Psoas muscle (tissue), 8 donors: ENCODE results near the gene OR6N1. TPM values are rescaled to one million over a fixed set of nuclear protein-coding genes. Genes with fewer than 3 reads are reported as not detected.

Source experiments
- ATAC-seq, 4 donors: fragments of 200-7000 bp; cut with Tn5 transposase; one replicate each; pipeline ENCODE4 v1.9.1; 2020; ENCODE audit warnings: moderate library complexity in 3 of 4, mild to moderate bottlenecking in 2 of 4
- DNase-seq, 2 donors: peaks; one replicate each; pipeline ENCODE4 v3.0.0-alpha.2; 2020
- H3K27ac ChIP-seq: fragments of 200-600 bp; one replicate; pipeline ENCODE4 v1.8.0; 2022
- H3K27me3 ChIP-seq, 3 donors: fragments of 200-600 bp in 1 of 3; one replicate each; pipeline versions ENCODE4 v1.6.1 to v1.8.0; 2013 to 2022; ENCODE audit warnings: low read length in 2 of 3, mild to moderate bottlenecking in 2 of 3, moderate library complexity in 1 of 3; ENCODE audit not compliant: insufficient read depth in 3 of 3
- H3K36me3 ChIP-seq, 2 donors: fragments of 200-600 bp in 1 of 2; one replicate each; pipeline versions ENCODE4 v1.6.1 to v1.8.0; 2013 to 2022; ENCODE audit warnings: low read depth in 1 of 2, mild to moderate bottlenecking in 1 of 2, moderate library complexity in 1 of 2; ENCODE audit not compliant: insufficient read depth in 1 of 2
- H3K4me1 ChIP-seq: fragments of 200-600 bp; one replicate; pipeline ENCODE4 v1.8.0; 2022
- H3K4me3 ChIP-seq: fragments of 200-600 bp; one replicate; pipeline ENCODE4 v1.8.0; 2022; ENCODE audit warnings: mild to moderate bottlenecking
- H3K9me3 ChIP-seq: fragments of 200-600 bp; one replicate; pipeline ENCODE4 v1.8.0; 2022
- CTCF ChIP-seq: fragments of 200-600 bp; IDR thresholded peaks from one replicate; pipeline ENCODE4 v1.8.0; 2022; ENCODE audit warnings: antibody characterized with exemption
- WGBS, 3 donors: extraction: QIAGEN DNeasy Blood & Tissue Kit; methylation state at CpG; one replicate each; pipeline versions ENCODE4 v1.1.6 to v1.1.7; 2013; 5-methylcytosine and 5-hydroxymethylcytosine counted together
- intact Hi-C, 2 donors: fragments of 100-400 bp; cut with DNase I; formaldehyde crosslinking; loops; one replicate each; pipeline versions ENCODE4 v1.11.0 to v1.14.2; 2022
- polyA plus RNA-seq, 3 donors: library from polyadenylated mRNA; stranded (reverse); fragments of 200-250 nt; gene quantifications; one replicate each; pipeline ENCODE4 v1.2.3, GENCODE V29; 2013
- total RNA-seq, 4 donors: library from RNA; stranded (reverse); fragmentation: NEBNext Ultra II Directional in 2 of 4; extraction: Animal tissue kit (Norgen Biotek cat#: 25700) in 2 of 4; gene quantifications; one replicate each; pipeline versions ENCODE4 v1.2.1 to v1.2.4, GENCODE V29; 2021 to 2023
- donor health status: healthy with polysubstance abuse.
- donor health status: DM: no; HTN: no; CAD: no; lungs with moderate emphysema.
- donor health status: Bipolar disorder and iron deficiency.
- donor health status: healthy.
- donor health status: DM: yes; HTN: yes; CAD: no.
- donor health status: DM: no; HTN: no; CAD: no.
- donor health status: DM: no; HTN: no; CAD: no.
- donor health status: DM: yes; HTN: yes; CAD: no.

The OR6N1 gene
- total and polyA plus RNA-seq, 7 donors = not detected

DNA sequence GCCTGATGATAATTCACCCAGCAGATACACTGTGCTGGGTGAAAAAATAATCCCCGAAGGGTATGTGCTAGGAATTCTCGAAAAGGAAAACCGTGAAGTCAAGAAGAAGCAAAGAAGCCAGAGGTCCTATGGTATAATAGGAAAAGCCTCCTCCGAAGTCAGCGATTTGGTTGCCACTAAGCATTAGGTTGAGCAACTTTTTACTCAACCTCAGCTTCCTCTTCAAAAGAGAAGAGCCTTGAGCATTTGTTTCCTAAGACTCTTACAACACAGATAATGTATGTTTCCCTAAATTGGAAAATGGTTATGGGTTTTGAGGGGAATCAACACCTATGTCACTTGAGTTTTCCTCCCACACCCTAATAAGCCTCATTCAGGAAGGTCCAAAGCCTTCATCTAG lies 37.9 kb upstream of the OR6N1 start:
- Histone ChIP-seq H3K27ac (no peak overlapping the region), H3K27me3 (peaks cover 0 to under 1% (median 0%) of the 10 kb centered on the region in 3 donors), H3K4me1 (no peaks in the 10 kb centered on the region), H3K9me3 (no peaks in the 10 kb centered on the region), H3K36me3 (no peaks in the 10 kb centered on the region), H3K4me3 (no peak overlapping the region)
- TF ChIP-seq CTCF = no peak
- intact Hi-C loops = no loop called here
- ATAC-seq = no peak
- no peak for DNase-seq
- WGBS, 3 donors = 88 to 91% (median 90%) methylated on average over 5 of the region's 5 CpGs

GRCh38 chr1:158809256-158809655 lies 37.3 kb upstream of the OR6N1 start:
- intact Hi-C loops = no loop called here
- no peak for ATAC-seq
- no peak overlapping the region for H3K4me3 ChIP-seq
- H3K4me1 ChIP-seq = no peaks in the 10 kb centered on the region
- H3K36me3 ChIP-seq = no peaks in the 10 kb centered on the region
- DNase-seq = no peak
- no peak for TF ChIP-seq CTCF
- H3K9me3 ChIP-seq = no peaks in the 10 kb centered on the region
- no peaks in the 10 kb centered on the region for H3K27me3 ChIP-seq
- WGBS, 3 donors = 81 to 91% (median 82%) methylated on average over 3 of the region's 3 CpGs
- H3K27ac ChIP-seq = no peak overlapping the region

- ATAC-seq = no peak
- DNase-seq = no peak
- H3K27ac ChIP-seq = no peak overlapping the region
- TF ChIP-seq CTCF = no peak
- H3K4me3 ChIP-seq = no peak overlapping the region
- no peaks in the 10 kb centered on the region for H3K4me1 ChIP-seq
- no peaks in the 10 kb centered on the region for H3K36me3 ChIP-seq
- H3K27me3 ChIP-seq = no peaks in the 10 kb centered on the region
- WGBS, 3 donors = 74 to 76% (median 75%) methylated on average over 6 of the region's 6 CpGs
- no peaks in the 10 kb centered on the region for H3K9me3 ChIP-seq
- intact Hi-C loops = no loop called here
Measured at GRCh38 chr1:158806916-158807536, 35.0 kb upstream of the OR6N1 start.

DNA sequence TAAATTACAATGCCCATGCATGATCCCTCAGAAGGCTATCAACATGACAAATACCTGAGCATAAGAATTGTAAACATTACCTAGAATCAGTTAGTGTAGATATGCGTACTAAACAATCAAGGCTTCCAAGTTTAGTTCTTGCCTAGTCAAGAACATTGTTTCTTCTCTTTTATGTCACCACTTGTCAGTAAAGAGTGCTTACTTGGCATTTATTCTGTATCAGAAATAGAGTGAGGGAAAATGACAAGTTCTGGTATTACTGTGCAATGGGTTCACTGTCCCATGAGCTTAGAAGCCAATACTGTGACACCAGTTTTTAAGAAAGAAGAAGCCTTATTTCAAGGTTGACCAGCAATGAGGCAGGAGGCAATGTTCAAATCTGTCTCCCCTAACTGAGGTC lies 31.7 kb upstream of the OR6N1 start:
- no peak overlapping the region for H3K4me3 ChIP-seq
- ATAC-seq (no peak), DNase-seq (no peak)
- H3K27me3 ChIP-seq = no peaks in the 10 kb centered on the region
- no peak overlapping the region for H3K27ac ChIP-seq
- no peaks in the 10 kb centered on the region for H3K9me3 ChIP-seq
- intact Hi-C loops = no loop called here
- no peak for TF ChIP-seq CTCF
- H3K36me3 ChIP-seq = no peaks in the 10 kb centered on the region
- H3K4me1 ChIP-seq = no peaks in the 10 kb centered on the region
- 89 to 98% (median 90%) methylated on average over 1 of the region's 1 CpG for WGBS, 3 donors

- no peaks in the 10 kb centered on the region for H3K36me3 ChIP-seq
- intact Hi-C loops = no loop called here
- H3K4me3 ChIP-seq = no peak overlapping the region
- DNase-seq = no peak
- no peaks in the 10 kb centered on the region for H3K4me1 ChIP-seq
- TF ChIP-seq CTCF = no peak
- no peak overlapping the region for H3K27ac ChIP-seq
- no peaks in the 10 kb centered on the region for H3K9me3 ChIP-seq
- WGBS, 3 donors = 80 to 92% (median 86%) methylated on average over 1 of the region's 1 CpG
- H3K27me3 ChIP-seq = no peaks in the 10 kb centered on the region
- ATAC-seq = no peak
Measured at GRCh38 chr1:158801396-158801795, 29.4 kb upstream of the OR6N1 start.
